ENCODE data around the gene PARVG. TPM values are rescaled to one million over a fixed set of nuclear protein-coding genes. Genes with fewer than 3 reads are reported as not detected.
A peak's percentile ranks its signal among the peaks of the same experiment; 100 is the strongest.

PARVG gene
- total and polyA plus RNA-seq, 2 of the 8 experiments (the other 6 are each of a cell fraction or from before 2014, with no cell fraction given) = 0.37 to 1.5 TPM

DNA sequence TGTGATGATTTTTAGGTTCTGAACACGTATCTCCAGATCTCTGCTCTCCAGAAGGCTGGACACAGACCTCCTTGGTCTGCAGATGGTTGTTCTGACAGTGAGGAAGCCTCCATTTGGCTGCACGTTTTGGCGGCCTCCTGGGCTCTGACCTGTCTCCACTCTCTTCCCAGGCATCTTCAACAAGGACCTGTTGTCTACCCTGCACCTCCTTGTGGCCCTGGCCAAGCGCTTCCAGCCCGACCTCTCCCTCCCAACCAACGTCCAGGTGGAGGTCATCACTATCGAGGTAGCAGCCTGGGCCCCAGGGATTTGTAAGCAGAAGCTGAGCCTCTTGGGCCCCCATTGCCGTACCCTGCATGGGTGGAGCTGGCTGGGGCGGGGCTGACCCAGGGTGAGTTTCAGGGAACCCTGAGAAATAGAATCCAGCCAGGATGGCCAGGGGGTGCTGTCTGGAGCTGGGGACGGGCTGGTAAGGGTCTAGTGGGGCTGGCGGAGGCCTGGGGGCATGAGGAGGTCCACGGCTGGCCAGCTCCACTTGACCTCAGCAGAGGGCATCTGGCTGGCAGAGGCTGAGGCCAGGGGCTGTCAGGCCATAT, 9.8 kb downstream of the PARVG start:
- H2AFZ ChIP-seq (ENCODE audit: low read length) = no peak overlapping the region
- 0 out of 2 replicates have a peak overlapping the region, but pooled peaks have one; percentile 61 for H2BK20ac ChIP-seq (ENCODE audit: low read length)
- H4K91ac ChIP-seq (replicated peaks; ENCODE audit: insufficient read length, low read length) = no peak overlapping the region
- no peak overlapping the region for H4K5ac ChIP-seq (ENCODE audit: insufficient read length, low read depth, low read length)
- H3K9ac ChIP-seq (replicated peaks in 1 of 4; ENCODE audit: extremely low read depth in 1 of 4, low read depth in 3 of 4, low read length in 3 of 4) = no peak overlapping the region
- ChIA-PET CTCF (ENCODE audit: partially characterized antibody) (interaction anchor here (1.4 to 1.6 kb wide), 2 partner anchors 9 to 11 kb away, joined by 4 read pairs; partner anchors contain the start of gene PARVG), POLR2A (ENCODE audit: partially characterized antibody) (interaction anchor here (0.6 kb wide), 1 partner anchor 352 kb away, joined by 3 read pairs; no protein-coding TSS in a partner anchor)
- H3K4me3 ChIP-seq (ENCODE audit: extremely low read depth in 1 of 4, insufficient read depth in 2 of 4, low read depth in 3 of 4, low read length in 4 of 4) = no peak overlapping the region
- no peaks in the 10 kb centered on the region for H3K9me3 ChIP-seq (ENCODE audit: insufficient read depth in 2 of 2, low read depth in 1 of 2, low read length in 1 of 2)
- H4K8ac ChIP-seq (ENCODE audit: extremely low read depth, insufficient read depth, low read length) = no peak overlapping the region; the same call in 1 of the 2 replicates
- H3K27ac ChIP-seq (ENCODE audit: low read depth, low read length) = no peak overlapping the region
- no peak overlapping the region for H3K56ac ChIP-seq (replicated peaks; ENCODE audit: insufficient read length, low read depth, low read length)
- H2BK15ac ChIP-seq (ENCODE audit: low read length) = no peak overlapping the region
- no peaks in the 10 kb centered on the region for H3K79me1 ChIP-seq (ENCODE audit: low read depth, low read length)
- no peak for FAIRE-seq
- no peak overlapping the region for H2AK5ac ChIP-seq (ENCODE audit: low read depth, low read length)
- peaks cover 0 to 3% (median 0%) of the 10 kb centered on the region in 4 experiments; a peak in 4 of 7 replicates for H3K4me1 ChIP-seq (replicated peaks in 1 of 4; ENCODE audit: control insufficient read depth in 3 of 4, insufficient read depth in 4 of 4, low read length in 3 of 4)
- H3K79me2 ChIP-seq (ENCODE audit: control insufficient read depth in 1 of 2, insufficient read depth in 2 of 2, low read length in 2 of 2) = no peaks in the 10 kb centered on the region
- H3K23ac ChIP-seq (ENCODE audit: insufficient read length) = no peak overlapping the region
- H2BK5ac ChIP-seq (ENCODE audit: low read depth, low read length) = no peak overlapping the region
- H3K4me2 ChIP-seq (ENCODE audit: insufficient read depth in 1 of 2, low read depth in 2 of 2, low read length in 2 of 2) = no peak overlapping the region
- H4K20me1 ChIP-seq (replicated peaks in 1 of 2; ENCODE audit: control insufficient read depth in 1 of 2, insufficient read depth in 2 of 2, low read length in 2 of 2) = peaks cover 0 to 5% of the 10 kb centered on the region in 2 experiments
- no peak overlapping the region for H3K18ac ChIP-seq (ENCODE audit: extremely low read depth, low read length)
- H3K4ac ChIP-seq (replicated peaks; ENCODE audit: insufficient read length, low read depth, low read length) = no peak overlapping the region
- H2BK12ac ChIP-seq (ENCODE audit: low read depth, low read length) = peak overlapping the region; percentile 71; the same call in 1 of the 2 replicates
- H2BK120ac ChIP-seq (replicated peaks; ENCODE audit: low read depth, low read length) = no peak overlapping the region
- H3K23me2 ChIP-seq (ENCODE audit: low read depth, low read length) = peaks cover 8% of the 10 kb centered on the region; the same call in 1 of the 2 replicates
- DNase-seq (ENCODE audit: low read depth in 1 of 2, low spot score in 2 of 2) = no peak
- H3K27me3 ChIP-seq (replicated peaks in 1 of 4; ENCODE audit: control insufficient read depth in 3 of 4, extremely low read depth in 1 of 4, insufficient read depth in 3 of 4, low read length in 3 of 4) = no peaks in the 10 kb centered on the region
- WGBS, 2 experiments (ENCODE audit: extremely low coverage in 1 of 2, insufficient coverage in 1 of 2, insufficient read length in 1 of 2, insufficient replicate concordance in 2 of 2, low coverage in 1 of 2, low lambda C conversion rate in 2 of 2, missing lambda C conversion rate in 1 of 2) = 88% methylated on average over 11 of the region's 12 CpGs; no CpG with 5 or more reads in 1 of the 2 experiments
- H3K14ac ChIP-seq (ENCODE audit: insufficient read length) = no peak overlapping the region
- no peaks in the 10 kb centered on the region for H3K36me3 ChIP-seq (ENCODE audit: control insufficient read depth in 2 of 4, insufficient read depth in 4 of 4, low read length in 3 of 4)
- no peak for TF ChIP-seq EP300 (IDR thresholded peaks at IDR 0.05; ENCODE audit: borderline replicate concordance in 1 of 2, low read depth in 2 of 2, low read length in 2 of 2)
- no peak for TF ChIP-seq JUN (IDR thresholded peaks at IDR 0.05; ENCODE audit: low read depth, low read length)
- TF ChIP-seq FOSL1 (IDR thresholded peaks at IDR 0.05; ENCODE audit: insufficient read depth, low read depth, low read length) = no peak
- no peak for TF ChIP-seq KDM5A (IDR thresholded peaks at IDR 0.05; ENCODE audit: low read length)
- no peak for TF ChIP-seq YY1 (IDR thresholded peaks at IDR 0.05; ENCODE audit: low read depth, low read length)
- TF ChIP-seq SRF (IDR thresholded peaks at IDR 0.05; ENCODE audit: low read depth, low read length) = no peak
- no peak for TF ChIP-seq SP2 (IDR thresholded peaks at IDR 0.05; ENCODE audit: low read length)
- TF ChIP-seq EZH2 (IDR thresholded peaks at IDR 0.05; ENCODE audit: low read depth, low read length, severe bottlenecking) = no peak
- TF ChIP-seq SIN3A (conservative IDR thresholded peaks at IDR 0.05 in 1 of 2, IDR thresholded peaks at IDR 0.05 in 1 of 2; ENCODE audit: low read depth in 1 of 2, low read length in 2 of 2) = no peak
- no peak for TF ChIP-seq GABPA (IDR thresholded peaks at IDR 0.05; ENCODE audit: borderline replicate concordance, insufficient read depth, low read length)
- TF ChIP-seq KDM1A (IDR thresholded peaks at IDR 0.05; ENCODE audit: borderline replicate concordance, low read length) = no peak
